H1 (cell line): ENCODE results near the gene RASL10A. TPM values are rescaled to one million over a fixed set of nuclear protein-coding genes. Genes with fewer than 3 reads are reported as not detected.
A peak's percentile ranks its signal among the peaks of the same experiment; 100 is the strongest.

Source experiments
- CTCF ChIA-PET: fragments of 300-600 bp; sonication (Branson Sonifier 250); formaldehyde crosslinking; loops from one replicate; lab custom pipeline; 2021; ENCODE audit not compliant: partially characterized antibody; lab: Charles Lee
- POLR2A ChIA-PET: fragments of 300-600 bp; sonication (Branson Sonifier 250); formaldehyde crosslinking; loops from one replicate; lab custom pipeline; 2021; ENCODE audit warnings: inconsistent platforms; ENCODE audit not compliant: partially characterized antibody; lab: Charles Lee
- DNase-seq, 2 experiments: peaks; one replicate each; pipeline versions ENCODE4 v3.0.0 to v3.0.0-alpha.2; 2010 to 2022; ENCODE audit warnings: low spot score in 2 of 2, low read depth in 1 of 2, mixed read lengths in 1 of 2
- FAIRE-seq: peaks from 2 replicates; lab custom pipeline; 2011; peaks lifted over from hg19 to GRCh38; lab: Jason Lieb, UNC
- H2AFZ ChIP-seq: 2 replicates; pipeline ENCODE4 v1.8.1; 2012; ENCODE audit warnings: low read length, inconsistent platforms
- H2AK5ac ChIP-seq: 2 replicates; pipeline ENCODE4 v1.6.1; 2013; ENCODE audit warnings: low read depth, low read length
- H2BK120ac ChIP-seq: replicated peaks from 2 replicates; pipeline ENCODE3; 2013; ENCODE audit warnings: low read depth, low read length, inconsistent platforms
- H2BK12ac ChIP-seq: 2 replicates; pipeline ENCODE4 v1.6.1; 2013; ENCODE audit warnings: low read depth, low read length
- H2BK15ac ChIP-seq: 2 replicates; pipeline ENCODE4 v1.6.1; 2013; ENCODE audit warnings: low read length
- H2BK20ac ChIP-seq: 2 replicates; pipeline ENCODE4 v1.6.1; 2013; ENCODE audit warnings: low read length
- H2BK5ac ChIP-seq: 2 replicates; pipeline ENCODE4 v1.6.1; 2013; ENCODE audit warnings: low read depth, low read length
- H3K14ac ChIP-seq: 2 replicates; pipeline ENCODE4 v1.6.1; 2013; ENCODE audit warnings: inconsistent platforms; ENCODE audit not compliant: insufficient read length
- H3K18ac ChIP-seq: 2 replicates; pipeline ENCODE4 v1.6.1; 2013; ENCODE audit warnings: low read length; ENCODE audit errors: extremely low read depth
- H3K23ac ChIP-seq: 2 replicates; pipeline ENCODE4 v1.6.1; 2013; ENCODE audit warnings: inconsistent platforms; ENCODE audit not compliant: insufficient read length
- H3K23me2 ChIP-seq: 2 replicates; pipeline ENCODE4 v1.6.1; 2013; ENCODE audit warnings: low read depth, low read length
- H3K27ac ChIP-seq: 2 replicates; pipeline ENCODE4 v1.6.1; 2011; ENCODE audit warnings: low read depth, low read length, inconsistent platforms
- H3K27me3 ChIP-seq, 4 experiments: replicated peaks in 1 of 4; 1 replicate in 1 of 4; 2 replicates in 3 of 4; pipeline versions ENCODE4 v1.6.1 to v1.8.1; 2011 to 2013; ENCODE audit warnings: low read length in 3 of 4, mild to moderate bottlenecking in 3 of 4, inconsistent platforms in 2 of 4, mixed read lengths in 2 of 4, moderate library complexity in 1 of 4; ENCODE audit not compliant: control insufficient read depth in 3 of 4, insufficient read depth in 3 of 4; ENCODE audit errors: extremely low read depth in 1 of 4
- H3K36me3 ChIP-seq, 4 experiments: 2 replicates each; pipeline versions ENCODE4 v1.6.1 to v1.8.1; 2011 to 2013; ENCODE audit warnings: mild to moderate bottlenecking in 4 of 4, low read length in 3 of 4, moderate library complexity in 2 of 4, control low read depth in 1 of 4, inconsistent platforms in 1 of 4; ENCODE audit not compliant: insufficient read depth in 4 of 4, control insufficient read depth in 2 of 4
- H3K4ac ChIP-seq: replicated peaks from 2 replicates; pipeline ENCODE3; 2013; ENCODE audit warnings: low read length, low read depth, mixed read lengths, inconsistent platforms; ENCODE audit not compliant: insufficient read length
- H3K4me1 ChIP-seq, 4 experiments: replicated peaks in 1 of 4; 1 replicate in 1 of 4; 2 replicates in 3 of 4; pipeline versions ENCODE4 v1.6.1 to v1.8.1; 2011 to 2013; ENCODE audit warnings: low read length in 3 of 4, inconsistent platforms in 2 of 4, mixed read lengths in 1 of 4; ENCODE audit not compliant: insufficient read depth in 4 of 4, control insufficient read depth in 3 of 4
- H3K4me2 ChIP-seq, 2 experiments: 2 replicates each; pipeline versions ENCODE4 v1.6.1 to v1.8.1; 2011 to 2013; ENCODE audit warnings: low read depth in 2 of 2, low read length in 2 of 2, control low read depth in 1 of 2, inconsistent platforms in 1 of 2, mild to moderate bottlenecking in 1 of 2; ENCODE audit not compliant: insufficient read depth in 1 of 2
- H3K4me3 ChIP-seq, 4 experiments: fragments of 200-600, 300-600 bp in 1 of 4; sonication (generic), shearing (Covaris generic), sonication (Bioruptor Twin) in 1 of 4; 2 replicates each; pipeline versions ENCODE4 v1.5.1 to v1.8.1; 2011 to 2016; ENCODE audit warnings: low read length in 4 of 4, low read depth in 3 of 4, control low read depth in 2 of 4, inconsistent platforms in 2 of 4, mild to moderate bottlenecking in 2 of 4, mixed read lengths in 1 of 4, moderate library complexity in 1 of 4; ENCODE audit not compliant: insufficient read depth in 2 of 4; ENCODE audit errors: extremely low read depth in 1 of 4
- H3K56ac ChIP-seq: replicated peaks from 2 replicates; pipeline ENCODE3; 2013; ENCODE audit warnings: low read depth, mild to moderate bottlenecking, mixed read lengths, low read length, inconsistent platforms; ENCODE audit not compliant: insufficient read length
- H3K79me1 ChIP-seq: 2 replicates; pipeline ENCODE4 v1.6.1; 2013; ENCODE audit warnings: low read depth, low read length, control low read depth
- H3K79me2 ChIP-seq, 2 experiments: 2 replicates each; pipeline versions ENCODE4 v1.6.1 to v1.8.1; 2012 to 2013; ENCODE audit warnings: low read length in 2 of 2, mild to moderate bottlenecking in 2 of 2, inconsistent platforms in 1 of 2; ENCODE audit not compliant: insufficient read depth in 2 of 2, control insufficient read depth in 1 of 2
- H3K9ac ChIP-seq, 4 experiments: replicated peaks in 1 of 4; 1 replicate in 1 of 4; 2 replicates in 3 of 4; pipeline versions ENCODE4 v1.6.1 to v1.8.1; 2011 to 2013; ENCODE audit warnings: low read depth in 3 of 4, low read length in 3 of 4, control low read depth in 2 of 4, mild to moderate bottlenecking in 2 of 4, moderate library complexity in 2 of 4, inconsistent platforms in 1 of 4; ENCODE audit errors: extremely low read depth in 1 of 4
- H3K9me3 ChIP-seq, 2 experiments: 2 replicates each; pipeline versions ENCODE4 v1.6.1 to v1.8.1; 2012 to 2013; ENCODE audit warnings: mild to moderate bottlenecking in 2 of 2, moderate library complexity in 2 of 2, control low read depth in 1 of 2, inconsistent platforms in 1 of 2, low read depth in 1 of 2, low read length in 1 of 2, mixed read lengths in 1 of 2; ENCODE audit not compliant: insufficient read depth in 2 of 2
- H4K20me1 ChIP-seq, 2 experiments: replicated peaks in 1 of 2; 2 replicates each; pipeline versions ENCODE3 to v1.8.1; 2011 to 2013; ENCODE audit warnings: inconsistent platforms in 2 of 2, low read length in 2 of 2, mild to moderate bottlenecking in 1 of 2; ENCODE audit not compliant: insufficient read depth in 2 of 2, control insufficient read depth in 1 of 2
- H4K5ac ChIP-seq: 2 replicates; pipeline ENCODE4 v1.6.1; 2013; ENCODE audit warnings: low read length, low read depth, mixed read lengths, inconsistent platforms; ENCODE audit not compliant: insufficient read length
- H4K8ac ChIP-seq: 2 replicates; pipeline ENCODE4 v1.8.0; 2013; ENCODE audit warnings: mild to moderate bottlenecking, moderate library complexity, low read length, inconsistent platforms; ENCODE audit not compliant: insufficient read depth; ENCODE audit errors: extremely low read depth
- H4K91ac ChIP-seq: replicated peaks from 2 replicates; pipeline ENCODE3; 2013; ENCODE audit warnings: low read length, mixed read lengths, inconsistent platforms; ENCODE audit not compliant: insufficient read length
- CBX5 ChIP-seq: fragments of 300-800, 300-1000 bp; sonication (generic); IDR thresholded peaks from 2 replicates; pipeline ENCODE4 v1.7.1; 2016; ENCODE audit warnings: antibody characterized with exemption, low read length, low read depth
- FOSL1 ChIP-seq: IDR thresholded peaks from 2 replicates; pipeline ENCODE4 v1.6.1; 2011; ENCODE audit warnings: mild to moderate bottlenecking, low read depth, low read length, moderate library complexity; ENCODE audit not compliant: insufficient read depth
- YY1 ChIP-seq: IDR thresholded peaks from 2 replicates; pipeline ENCODE4 v1.6.1; 2011; ENCODE audit warnings: low read depth, mild to moderate bottlenecking, low read length
- WGBS, 2 experiments: shearing (Covaris generic) in 1 of 2; methylation state at CpG; one replicate each; pipeline versions ENCODE4 v1.1.6 to v1.1.7; 2013 to 2015; ENCODE audit warnings: low lambda C conversion rate in 2 of 2, mixed read lengths in 2 of 2, inconsistent platforms in 1 of 2, low coverage in 1 of 2, missing lambda C conversion rate in 1 of 2; ENCODE audit not compliant: insufficient replicate concordance in 2 of 2, insufficient coverage in 1 of 2, insufficient read length in 1 of 2; ENCODE audit errors: extremely low coverage in 1 of 2, missing lambda C conversion rate in 1 of 2; 5-methylcytosine and 5-hydroxymethylcytosine counted together
- polyA plus RNA-seq, 7 experiments: library from polyadenylated mRNA; depleted of rRNA in 3 of 7; stranded (reverse) in 5 of 7; unstranded in 2 of 7; fragments of >200 nt in 5 of 7; fragments of 200-250 nt in 2 of 7; gene quantifications; 1 replicate in 5 of 7; 2 replicates in 1 of 7; 4 replicates in 1 of 7; pipeline versions ENCODE4 v1.2.1 to v1.2.3, GENCODE V29; 2011 to 2013; ENCODE audit warnings: missing spikeins in 2 of 7, mixed read lengths in 2 of 7
- total RNA-seq: library from RNA; stranded (reverse); fragmentation: NEBNext Ultra II Directional; extraction: Animal tissue kit (Norgen Biotek cat#: 25700); gene quantifications from 2 replicates; pipeline ENCODE4 v1.2.1, GENCODE V29; 2021

Gene RASL10A
- total and polyA plus RNA-seq, 2 of the 8 experiments (the other 6 are each of a cell fraction or from before 2014, with no cell fraction given) = 1.1 to 1.5 TPM

GRCh38 chr22:29311464-29312217 lies 3.9 kb downstream of the RASL10A start:
- TF ChIP-seq FOSL1 (no peak), YY1 (no peak), CBX5 (no peak)
- POLR2A ChIA-PET = interaction anchor here (0.7 to 4.4 kb wide), 7 partner anchors 9 to 56 kb away, joined by 3 to 44 read pairs (median 3); partner anchors contain the start of gene EWSR1
- no peak overlapping the region for H2AFZ ChIP-seq
- H4K91ac ChIP-seq = no peak overlapping the region
- 93% methylated on average over 40 of the region's 50 CpGs; no CpG with 5 or more reads in 1 of the 2 experiments for WGBS, 2 experiments
- H3K79me1 ChIP-seq = no peaks in the 10 kb centered on the region
- peaks cover 6 to 13% of the 10 kb centered on the region in 2 experiments for H4K20me1 ChIP-seq
- H4K8ac ChIP-seq = no peak overlapping the region
- H3K4me1 ChIP-seq = peaks cover 0 to 17% (median 12%) of the 10 kb centered on the region in 4 experiments; a peak in 6 of 7 replicates
- H3K36me3 ChIP-seq = peaks cover 0 to 12% (median 0%) of the 10 kb centered on the region in 4 experiments; a peak in 1 of 8 replicates
- H3K27me3 ChIP-seq = peaks cover 29 to 47% (median 38%) of the 10 kb centered on the region in 4 experiments
- H3K79me2 ChIP-seq = no peaks in the 10 kb centered on the region
- no peak overlapping the region for H2AK5ac ChIP-seq
- H2BK120ac ChIP-seq = no peak overlapping the region
- H3K23ac ChIP-seq = no peak overlapping the region
- H3K4me3 ChIP-seq = no peak overlapping the region
- no peak overlapping the region for H3K56ac ChIP-seq
- no peak for FAIRE-seq
- H2BK5ac ChIP-seq = no peak overlapping the region
- no peak overlapping the region for H2BK12ac ChIP-seq
- H3K9ac ChIP-seq = no peak overlapping the region
- no peak overlapping the region for H3K18ac ChIP-seq
- H2BK15ac ChIP-seq = no peak overlapping the region
- DNase-seq = peak in 1 of 2 experiments; percentile 46
- peaks cover 3 to 7% of the 10 kb centered on the region in 2 experiments; a peak in 3 of 4 replicates for H3K9me3 ChIP-seq
- CTCF ChIA-PET = interaction anchor here (1.1 to 4.1 kb wide), 10 partner anchors 9 to 66 kb away, joined by 3 to 41 read pairs (median 4); no protein-coding TSS in a partner anchor
- no peak overlapping the region for H4K5ac ChIP-seq
- H3K27ac ChIP-seq = no peak overlapping the region
- no peak overlapping the region for H3K14ac ChIP-seq
- H2BK20ac ChIP-seq = no peak overlapping the region
- peaks cover 8% of the 10 kb centered on the region; the same call in 1 of the 2 replicates for H3K23me2 ChIP-seq
- H3K4ac ChIP-seq = no peak overlapping the region
- no peak overlapping the region for H3K4me2 ChIP-seq
